Measurements from ENCODE around the gene SLC25A30.
"Not testable (repeated sequence)": the region's sequence is repeated elsewhere in the genome, so short reads cannot be mapped to it uniquely, and the experiment has no call there.

SLC25A30 gene

DNA sequence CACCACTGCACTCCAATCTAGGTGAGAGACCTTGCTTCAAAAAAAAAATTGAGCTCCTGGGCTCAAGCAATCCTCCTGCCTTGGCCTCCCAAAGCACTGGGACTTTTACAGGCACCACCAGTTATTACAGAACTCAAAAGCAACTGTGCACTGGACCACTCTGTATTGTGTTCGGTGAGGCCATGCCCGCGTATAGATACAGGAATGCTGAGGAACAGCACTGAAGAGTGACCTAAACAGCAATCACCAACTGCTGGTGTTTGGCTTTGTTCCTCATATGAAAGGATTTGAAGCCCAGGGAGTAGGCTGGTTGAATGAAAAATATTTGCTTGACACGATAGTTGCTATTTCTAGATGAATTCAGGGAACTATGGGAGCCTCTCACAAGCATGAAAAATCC lies 29.5 kb downstream of the SLC25A30 start:
- DNase-seq = no peak

DNA sequence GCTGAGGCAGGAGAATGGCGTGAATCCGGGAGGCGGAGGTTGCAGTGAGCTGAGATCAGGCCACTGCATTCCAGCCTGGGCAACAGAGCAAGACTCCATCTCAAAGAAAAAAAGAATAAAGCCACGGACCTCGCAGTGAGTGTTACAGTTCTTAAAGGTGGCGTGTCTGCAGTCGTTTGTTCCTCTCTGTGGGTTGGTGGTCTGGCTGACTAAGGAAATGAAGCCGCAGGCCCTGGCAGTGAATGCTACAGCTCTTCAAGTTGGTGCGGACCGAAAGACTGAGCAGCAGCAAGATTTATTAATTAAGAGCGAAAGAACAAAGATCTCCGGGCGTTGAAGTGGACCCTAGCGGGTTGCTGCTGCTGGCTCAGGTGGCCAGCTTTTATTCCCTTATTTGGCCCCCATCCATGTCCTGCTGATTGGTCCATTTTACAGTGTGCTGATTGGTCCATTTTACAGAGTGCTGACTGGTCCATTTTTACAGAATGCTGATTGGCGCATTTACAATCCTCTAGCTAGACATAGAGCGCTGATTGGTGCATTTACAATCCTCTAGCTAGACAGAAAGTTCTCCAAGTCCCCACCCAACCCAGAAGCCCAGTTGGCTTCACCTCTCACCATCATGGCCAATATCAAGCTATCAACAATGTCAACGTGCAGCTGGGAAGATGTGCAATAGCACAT lies 31.1 kb downstream of the SLC25A30 start:
- not testable (repeated sequence) for DNase-seq

DNA sequence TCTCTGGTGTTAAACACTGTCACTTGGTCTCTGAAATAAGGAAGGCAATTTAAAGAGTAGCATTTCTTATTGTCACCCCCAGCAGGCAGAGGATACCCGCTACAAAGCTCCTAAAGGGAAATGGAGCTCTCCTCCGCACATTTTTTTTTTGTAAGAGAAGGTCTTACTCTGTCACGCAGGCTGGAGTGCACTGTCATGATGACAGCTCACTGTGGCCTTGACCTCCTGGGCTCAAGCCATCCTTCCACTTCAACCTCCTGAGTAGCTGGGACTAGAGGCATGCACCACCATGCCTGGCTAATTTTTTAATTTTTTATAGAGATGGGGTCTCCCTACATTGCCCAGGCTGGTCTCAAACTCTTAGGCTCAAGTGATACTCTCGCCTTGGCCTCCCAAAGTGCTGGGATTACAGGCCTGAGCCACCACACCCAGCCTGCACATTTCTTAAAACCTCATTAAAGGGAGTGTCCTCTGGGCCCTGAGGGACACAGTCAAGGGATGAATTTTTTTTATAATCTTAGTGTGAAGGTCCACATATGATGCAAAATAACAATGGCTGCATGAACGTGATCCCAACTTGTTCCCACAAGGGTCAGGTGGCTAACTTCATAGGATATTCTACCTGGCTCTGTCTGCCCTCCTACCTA lies 32.1 kb downstream of the SLC25A30 start:
- no peak for DNase-seq

DNA sequence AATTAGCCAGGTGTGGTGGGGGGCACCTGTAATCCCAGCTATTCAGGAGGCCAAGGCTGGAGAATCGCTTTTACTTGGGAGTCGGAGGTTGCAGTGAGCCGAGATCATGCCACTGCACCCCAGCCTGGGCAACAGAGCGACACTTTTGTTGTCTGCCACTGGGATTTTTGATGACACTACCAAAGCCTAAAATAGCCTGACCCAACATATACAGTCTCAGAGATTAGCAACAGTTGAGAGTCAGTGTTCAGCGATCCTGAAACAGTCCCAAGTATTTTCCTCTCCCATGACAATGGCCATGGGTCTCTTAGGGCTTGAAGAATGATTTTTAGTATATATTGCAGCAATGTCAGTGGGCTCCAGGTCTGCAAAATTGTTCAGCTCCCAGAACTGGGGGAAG lies 32.9 kb downstream of the SLC25A30 start:
- DNase-seq = no peak

DNA sequence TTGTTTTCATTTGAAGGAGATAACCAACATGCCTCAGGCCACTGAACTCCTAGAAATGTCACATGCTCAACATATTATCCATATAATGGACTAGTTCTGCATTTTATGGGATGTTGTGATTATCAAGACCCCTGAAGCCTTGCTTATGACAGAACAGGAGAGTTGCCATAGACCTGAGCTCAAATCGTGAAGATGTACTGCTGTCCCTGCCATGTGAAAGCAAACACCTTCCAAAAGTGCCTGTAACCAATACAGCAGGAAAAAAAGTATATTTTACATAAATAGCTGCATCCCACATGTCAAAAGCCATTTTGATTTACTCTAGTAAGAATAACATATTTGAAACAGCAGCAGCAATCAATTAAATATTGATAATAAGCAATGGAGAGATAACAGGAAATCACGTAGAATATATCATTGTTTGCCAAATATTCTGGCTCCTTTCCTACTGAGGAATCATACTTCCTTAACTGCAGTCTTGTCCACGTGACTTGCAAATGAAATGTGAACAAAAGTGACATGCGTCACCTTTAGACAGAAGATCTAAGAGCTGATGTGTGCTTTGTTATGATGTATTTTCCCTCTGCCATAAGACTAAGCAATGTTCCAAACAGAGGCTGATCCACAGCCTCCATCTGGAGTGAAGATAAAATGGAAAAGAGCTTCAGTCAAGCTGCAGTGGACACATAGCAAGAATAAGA lies 33.5 kb downstream of the SLC25A30 start:
- no peak for DNase-seq

DNA sequence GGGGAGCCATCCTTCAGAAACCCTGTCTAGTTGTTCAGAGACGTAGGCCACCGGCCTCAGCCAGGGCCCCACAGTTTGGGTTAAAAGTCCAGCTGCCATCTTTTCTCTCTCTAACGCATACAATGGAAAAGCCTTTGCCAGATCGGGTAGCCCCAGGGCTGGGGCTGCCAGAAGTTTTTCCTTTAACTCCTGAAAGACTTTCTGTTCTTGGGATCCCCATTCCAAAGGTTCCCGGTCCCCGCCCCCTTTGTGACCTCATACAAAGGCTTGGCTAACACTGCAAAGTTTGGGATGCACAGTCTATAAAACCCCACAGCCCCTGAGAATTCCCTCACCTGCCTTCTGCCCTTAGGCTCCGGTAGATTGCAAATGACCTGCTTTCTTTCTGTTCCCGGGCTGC lies 35.4 kb downstream of the SLC25A30 start:
- not testable (repeated sequence) for DNase-seq

DNA sequence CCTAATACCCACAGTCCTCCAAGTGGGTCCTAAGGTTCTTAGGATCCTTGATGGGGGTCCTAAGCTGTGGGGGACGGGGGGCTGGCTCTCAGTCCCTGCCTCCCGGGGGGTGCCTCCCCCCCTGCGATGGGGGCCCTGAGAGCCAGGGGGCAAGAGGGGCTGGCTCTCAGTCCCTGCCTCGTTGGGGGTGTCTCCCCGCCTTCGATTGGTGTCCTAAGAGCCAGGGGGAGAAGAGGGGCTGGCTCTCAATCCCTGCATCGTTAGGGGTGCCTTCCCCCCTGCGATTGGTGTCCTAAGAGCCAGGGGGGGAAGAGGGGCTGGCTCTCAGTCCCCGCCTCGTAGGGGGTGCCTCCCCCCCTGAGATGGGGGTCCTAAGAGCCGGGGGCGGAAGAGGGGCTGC lies 37.0 kb downstream of the SLC25A30 start:
- no peak for DNase-seq

DNA sequence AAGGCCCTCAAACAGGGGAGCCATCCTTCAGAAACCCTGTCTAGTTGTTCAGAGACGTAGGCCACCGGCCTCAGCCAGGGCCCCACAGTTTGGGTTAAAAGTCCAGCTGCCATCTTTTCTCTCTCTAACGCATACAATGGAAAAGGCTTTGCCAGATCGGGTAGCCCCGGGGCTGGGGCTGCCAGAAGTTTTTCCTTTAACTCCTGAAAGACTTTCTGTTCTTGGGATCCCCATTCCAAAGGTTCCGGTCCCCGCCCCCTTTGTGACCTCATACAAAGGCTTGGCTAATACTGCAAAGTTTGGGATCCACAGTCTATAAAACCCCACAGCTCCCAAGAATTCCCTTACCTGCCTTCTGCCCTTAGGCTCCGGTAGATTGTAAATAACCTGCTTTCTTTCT lies 37.5 kb downstream of the SLC25A30 start:
- not testable (repeated sequence) for DNase-seq

DNA sequence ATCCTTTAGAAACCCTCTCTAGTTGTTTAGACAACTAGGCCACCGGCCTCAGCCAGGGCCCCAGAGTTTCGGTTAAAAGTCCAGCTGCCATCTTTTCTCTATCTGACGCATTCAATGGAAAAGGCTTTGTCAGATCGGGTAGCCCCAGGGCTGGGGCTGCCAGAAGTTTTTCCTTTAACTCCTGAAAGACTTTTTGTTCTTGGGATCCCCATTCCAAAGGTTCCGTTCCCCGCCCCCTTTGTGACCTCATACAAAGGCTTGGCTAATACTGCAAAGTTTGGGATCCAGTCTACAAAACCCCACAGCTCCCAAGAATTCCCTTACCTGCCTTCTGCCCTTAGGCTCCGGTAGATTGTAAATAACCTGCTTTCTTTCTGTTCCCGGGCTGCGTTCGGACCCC lies 38.7 kb downstream of the SLC25A30 start:
- DNase-seq = not testable (repeated sequence)

DNA sequence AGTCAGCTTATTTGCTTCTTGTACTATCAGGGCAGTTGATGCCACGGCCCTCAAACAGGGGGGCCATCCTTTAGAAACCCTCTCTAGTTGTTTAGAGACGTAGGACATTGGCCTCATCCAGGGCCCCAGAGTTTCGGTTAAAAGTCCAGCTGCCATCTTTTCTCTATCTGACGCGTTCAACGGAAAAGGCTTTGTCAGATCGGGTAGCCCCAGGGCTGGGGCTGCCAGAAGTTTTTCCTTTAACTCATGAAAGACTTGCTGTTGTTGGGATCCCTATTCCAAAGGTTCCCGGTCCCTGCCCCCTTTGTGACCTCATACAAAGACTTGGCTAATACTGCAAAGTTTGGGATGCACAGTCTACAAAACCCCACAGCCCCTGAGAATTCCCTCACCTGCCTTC lies 39.4 kb downstream of the SLC25A30 start:
- not testable (repeated sequence) for DNase-seq

DNA sequence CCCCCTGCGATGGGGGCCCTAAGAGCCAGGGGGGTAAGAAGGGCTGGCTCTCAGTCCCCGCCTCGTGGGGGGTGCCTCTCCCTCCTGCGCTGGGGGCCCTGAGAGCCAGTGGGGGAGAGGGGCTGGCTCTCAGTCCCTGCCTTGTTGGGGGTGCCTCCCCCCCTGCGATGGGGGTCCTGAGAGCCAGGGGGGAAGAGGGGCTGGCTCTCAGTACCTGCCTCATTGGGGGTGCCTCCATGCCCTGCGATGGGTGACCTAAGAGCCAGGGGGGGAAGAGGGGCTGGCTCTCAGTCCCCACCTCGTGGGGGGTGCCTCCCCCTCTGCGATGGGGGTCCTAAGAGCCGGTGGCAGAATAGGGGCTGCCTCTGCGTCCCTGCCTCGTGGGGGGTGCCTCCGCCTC lies 40.9 kb downstream of the SLC25A30 start:
- DNase-seq = not testable (repeated sequence)

DNA sequence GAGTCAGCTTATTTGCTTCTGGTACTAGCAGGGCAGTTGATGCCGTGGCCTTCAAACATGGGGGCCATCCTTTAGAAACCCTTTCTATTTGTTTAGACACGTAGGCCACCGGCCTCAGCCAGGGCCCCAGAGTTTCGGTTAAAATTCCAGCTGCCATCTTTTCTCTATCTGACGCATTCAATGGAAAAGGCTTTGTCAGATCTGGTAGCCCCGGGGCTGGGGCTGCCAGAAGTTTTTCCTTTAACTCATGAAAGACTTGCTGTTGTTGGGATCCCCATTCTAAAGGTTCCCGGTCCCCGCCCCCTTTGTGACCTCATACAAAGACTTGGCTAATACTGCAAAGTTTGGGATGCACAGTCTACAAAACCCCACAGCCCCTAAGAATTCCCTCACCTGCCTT lies 41.5 kb downstream of the SLC25A30 start:
- DNase-seq = not testable (repeated sequence)

DNA sequence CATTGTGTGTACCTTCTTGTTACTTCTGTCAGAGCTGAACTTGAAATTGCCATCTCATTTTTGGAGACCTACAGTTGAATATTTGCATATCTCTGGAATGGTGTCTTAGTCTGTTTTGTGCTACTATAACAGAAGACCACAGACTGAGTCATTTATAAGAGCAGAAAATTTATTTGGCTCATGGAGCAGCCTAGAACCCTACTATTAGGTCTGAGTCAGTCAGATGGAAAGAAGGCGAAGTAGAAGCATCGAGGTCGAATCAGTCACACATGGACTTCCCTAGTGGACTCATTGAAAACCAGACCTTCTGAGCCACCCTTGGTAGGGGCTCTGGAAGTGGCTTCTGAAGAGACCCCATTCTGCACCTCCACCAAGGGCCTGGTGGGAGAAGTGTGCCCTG lies 43.3 kb downstream of the SLC25A30 start:
- DNase-seq = no peak

DNA sequence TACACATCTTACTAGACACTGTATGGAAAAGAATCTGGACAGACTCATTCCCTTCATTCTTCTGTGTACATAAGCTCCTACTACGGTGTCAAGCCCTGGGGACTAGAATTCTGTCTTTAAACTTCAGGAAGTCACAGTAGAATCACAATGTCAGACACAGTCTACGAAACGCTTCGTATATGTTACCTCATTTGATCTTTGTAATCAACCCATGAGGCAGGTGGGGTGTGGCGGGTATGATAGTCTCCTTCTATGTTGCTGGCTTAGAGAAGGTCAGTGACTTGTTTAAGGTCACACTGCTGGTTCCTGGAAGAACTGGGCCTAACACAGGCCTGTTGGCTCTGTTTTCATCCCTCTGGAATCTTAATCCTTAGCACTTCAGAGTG lies 45.0 kb downstream of the SLC25A30 start:
- DNase-seq = no peak

DNA sequence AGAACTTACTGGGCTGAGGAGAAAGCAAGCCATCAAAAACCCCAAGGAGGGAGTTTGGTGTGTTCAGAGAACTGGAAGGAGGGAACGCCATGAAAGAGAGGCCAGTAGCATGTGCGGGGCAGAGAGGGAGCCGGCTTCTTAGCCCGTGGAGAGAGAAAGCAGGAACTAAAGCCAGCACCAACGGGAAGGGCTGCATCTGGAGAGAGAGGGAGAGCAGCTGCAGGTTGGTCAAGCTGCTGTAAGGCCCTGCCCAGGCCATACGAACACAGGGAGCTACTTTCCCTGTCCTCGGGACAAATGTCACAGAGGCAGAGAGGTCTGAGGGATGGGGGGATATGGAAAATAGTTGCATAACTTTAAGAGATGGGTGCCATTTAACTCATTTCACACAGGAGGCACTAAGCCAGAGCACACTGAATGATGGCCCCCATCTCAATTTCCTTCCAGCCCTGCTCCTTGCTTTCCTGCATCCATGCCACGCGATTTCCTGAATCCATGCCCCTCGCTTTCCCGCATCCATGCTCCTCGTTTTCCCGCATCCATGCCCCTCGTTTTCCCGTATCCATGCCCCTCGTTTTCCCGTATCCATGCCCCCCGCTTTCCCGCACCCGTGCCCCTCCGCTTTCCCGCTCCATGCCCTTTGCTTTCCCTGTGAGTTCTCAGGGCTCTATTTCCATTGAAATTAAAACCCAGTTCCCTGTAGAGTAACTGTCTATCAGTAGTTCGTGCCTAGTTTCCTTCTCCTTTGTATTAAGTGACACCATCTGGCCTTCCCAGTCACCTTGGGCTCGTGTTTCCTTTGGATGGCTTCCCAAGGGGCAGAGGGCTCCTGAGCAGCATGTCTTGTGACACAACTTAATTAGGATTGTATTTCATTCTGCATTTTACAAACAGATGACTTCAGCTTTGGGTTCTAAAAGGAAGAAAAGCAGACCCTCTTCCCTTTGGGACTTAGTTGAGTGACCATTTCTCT lies 45.7 kb downstream of the SLC25A30 start:
- DNase-seq = no peak

DNA sequence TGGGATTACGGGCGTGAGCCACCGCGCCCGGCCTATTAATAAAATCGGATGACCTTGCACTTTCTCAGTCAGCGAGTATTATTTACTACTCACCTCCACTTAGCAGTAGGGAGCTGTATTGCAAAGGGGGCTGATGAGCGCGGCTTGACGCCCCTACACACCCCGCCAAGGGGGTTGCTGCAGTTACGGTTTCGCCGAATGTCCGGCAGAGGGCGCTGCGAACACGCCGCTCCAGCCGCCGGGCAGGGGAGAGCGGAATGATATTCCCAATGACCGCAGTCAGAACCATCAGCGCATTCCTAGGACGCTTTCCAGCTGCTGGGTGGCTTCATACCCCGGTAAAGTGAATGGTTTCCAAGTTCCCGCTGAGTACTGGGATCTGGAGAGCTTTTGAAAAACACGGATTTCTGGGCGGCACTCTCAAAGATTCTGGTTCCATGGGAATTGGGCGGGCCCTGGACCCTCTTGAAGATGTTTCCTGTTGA lies 47.2 kb downstream of the SLC25A30 start:
- DNase-seq = peak; percentile 15 to 45 (median 32)

DNA sequence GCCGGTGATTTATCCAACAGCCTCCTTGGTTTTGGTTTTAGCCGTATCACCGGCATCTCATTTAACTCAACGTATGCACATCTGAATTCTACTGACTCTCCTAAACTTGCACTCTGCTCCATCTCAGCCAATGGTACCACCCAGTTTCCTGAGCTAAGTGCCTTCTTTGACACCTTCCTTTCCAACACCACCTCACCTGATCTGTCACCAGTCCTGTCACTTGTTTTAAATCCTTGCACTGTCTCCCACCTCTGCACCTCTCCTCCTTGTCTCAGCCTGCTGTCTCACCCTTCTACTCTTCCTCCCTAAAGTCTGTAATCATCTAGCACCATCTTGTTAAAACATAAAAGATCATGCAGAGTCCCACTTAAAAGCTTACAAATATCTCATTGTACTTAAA lies 49.1 kb downstream of the SLC25A30 start:
- no peak for DNase-seq

DNA sequence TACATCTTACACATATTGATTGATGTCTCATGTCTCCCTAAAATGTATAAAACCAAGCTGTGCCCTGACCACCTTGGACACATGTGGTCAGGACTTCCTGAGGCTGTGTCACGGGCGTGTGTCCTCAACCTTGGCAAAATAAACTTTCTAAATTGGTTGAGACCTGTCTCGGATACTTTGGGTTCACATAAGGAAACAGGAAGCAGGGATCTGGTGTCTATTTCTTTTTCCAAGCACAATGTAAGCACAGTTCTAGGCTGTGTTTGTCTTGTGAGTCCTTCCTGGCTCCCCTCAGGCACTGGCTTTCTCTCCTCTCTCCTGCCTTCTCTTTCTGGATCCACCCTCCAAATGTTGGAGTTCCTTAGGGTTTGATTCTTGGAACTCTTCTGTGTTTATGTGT lies 49.6 kb downstream of the SLC25A30 start:
- DNase-seq = no peak

DNA sequence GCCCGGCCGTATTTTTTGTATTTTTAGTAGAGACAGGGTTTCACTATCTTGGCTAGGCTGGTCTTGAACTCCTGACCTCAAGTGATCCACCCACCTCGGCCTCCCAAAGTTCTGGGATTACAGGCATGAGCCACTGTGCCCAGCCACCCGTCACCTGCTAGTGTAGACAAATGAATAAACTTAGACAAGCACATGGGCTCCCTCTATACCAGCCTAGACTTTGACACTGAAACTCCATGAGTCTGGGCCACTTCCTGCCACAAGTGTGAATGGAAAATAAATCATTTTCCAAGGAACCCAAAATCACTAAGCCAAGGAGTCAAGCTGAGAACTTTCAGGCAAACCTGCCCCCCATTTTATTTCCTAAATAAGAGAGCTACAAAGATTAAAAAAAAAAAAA lies 50.2 kb downstream of the SLC25A30 start:
- no peak for DNase-seq

DNA sequence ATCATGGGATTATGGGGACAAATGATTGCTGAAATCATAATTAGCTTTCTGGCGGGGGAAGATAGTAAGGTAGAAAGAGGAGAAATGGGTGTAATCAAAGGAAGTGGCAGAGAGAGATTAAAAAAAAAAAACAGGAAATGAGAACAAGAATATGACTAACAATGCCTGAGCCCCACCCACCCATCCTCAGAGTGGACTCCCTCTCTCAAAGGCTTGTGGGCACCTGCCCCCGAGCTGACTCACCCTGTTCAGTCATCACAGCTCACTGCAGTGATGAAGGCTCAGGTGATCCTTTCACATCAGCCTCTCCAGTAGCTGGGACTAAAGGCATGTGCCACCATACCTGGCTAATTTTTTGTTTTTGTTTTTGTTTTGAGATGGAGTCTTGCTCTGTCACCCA lies 50.8 kb downstream of the SLC25A30 start:
- peak; percentile 76 to 95 (median 86) for DNase-seq

DNA sequence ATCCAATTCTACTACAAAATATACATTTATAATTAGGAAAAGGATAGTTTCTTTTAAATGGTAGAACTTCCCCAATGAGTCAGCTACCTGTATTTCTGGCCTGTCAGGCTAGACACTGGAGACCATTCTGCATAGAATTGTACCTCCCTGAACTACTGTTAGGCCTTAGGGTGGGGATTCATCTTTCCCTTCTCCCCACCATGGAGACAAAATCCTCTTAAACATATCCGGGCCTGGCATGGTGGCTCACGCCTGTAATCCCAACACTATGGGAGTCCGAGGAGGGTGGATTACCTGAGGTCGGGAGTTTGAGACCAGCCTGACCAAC lies 52.7 kb downstream of the SLC25A30 start:
- no peak for DNase-seq

DNA sequence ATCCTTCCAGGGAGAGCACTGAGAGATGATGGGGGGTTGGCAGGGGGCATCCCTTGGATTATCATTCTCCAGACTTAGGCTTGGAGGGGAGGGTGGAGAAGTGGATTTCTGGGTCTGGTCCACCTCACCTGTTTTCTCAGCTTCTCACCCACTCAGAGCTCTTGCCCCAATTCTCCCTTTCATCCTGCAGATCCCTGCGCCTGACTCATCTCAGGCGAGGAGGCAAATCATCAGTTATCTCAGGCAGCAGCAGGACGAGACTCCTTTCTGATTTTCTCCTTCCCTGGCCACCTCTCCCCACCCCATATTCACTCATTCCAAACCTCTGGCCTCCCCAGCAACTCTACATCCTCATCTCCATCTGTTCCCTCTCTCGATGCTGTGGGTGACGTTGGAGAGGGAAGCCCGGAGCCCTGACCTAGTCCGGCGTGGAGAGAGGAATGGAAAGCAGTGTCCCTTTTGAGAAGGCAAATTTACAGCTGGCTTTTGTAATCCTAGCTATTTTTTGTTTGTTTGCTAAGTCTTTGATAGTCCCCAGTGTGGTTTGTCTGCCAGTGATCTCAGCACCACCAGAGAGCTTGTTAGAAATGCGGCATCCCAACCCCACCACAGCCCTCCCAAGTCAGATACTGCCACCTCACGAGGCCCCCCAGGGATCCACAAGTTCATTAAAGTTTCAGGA lies 53.2 kb downstream of the SLC25A30 start:
- DNase-seq = no peak

Data from T-helper 1 cell (primary cell).